G401.6 (cell line): ENCODE data around the gene PPP1R14C.

ENCODE experiments used
- FAIRE-seq: peaks from 2 replicates; lab custom pipeline; 2012; peaks lifted over from hg19 to GRCh38; lab: Jason Lieb, UNC

Gene PPP1R14C

DNA sequence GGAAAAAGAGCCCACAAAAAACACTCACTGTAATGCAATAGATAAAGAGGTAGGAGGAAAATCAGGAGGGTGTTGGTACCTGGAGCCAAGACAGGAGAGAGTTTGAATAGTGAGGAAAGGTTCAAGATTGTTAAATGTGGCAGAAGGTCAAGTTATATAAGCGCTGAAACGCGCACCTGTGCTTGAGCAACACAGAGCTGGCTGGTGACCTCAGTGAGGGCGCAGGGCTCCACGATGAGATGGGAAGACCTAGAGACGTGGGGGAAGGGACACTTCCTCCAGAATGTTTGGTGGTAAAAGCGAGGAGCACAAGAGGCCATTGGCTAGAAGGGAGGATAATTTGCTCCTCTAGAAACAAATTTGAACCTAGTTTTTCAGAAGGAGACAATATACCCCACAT lies 4.2 kb upstream of the PPP1R14C start:
- no peak for FAIRE-seq

DNA sequence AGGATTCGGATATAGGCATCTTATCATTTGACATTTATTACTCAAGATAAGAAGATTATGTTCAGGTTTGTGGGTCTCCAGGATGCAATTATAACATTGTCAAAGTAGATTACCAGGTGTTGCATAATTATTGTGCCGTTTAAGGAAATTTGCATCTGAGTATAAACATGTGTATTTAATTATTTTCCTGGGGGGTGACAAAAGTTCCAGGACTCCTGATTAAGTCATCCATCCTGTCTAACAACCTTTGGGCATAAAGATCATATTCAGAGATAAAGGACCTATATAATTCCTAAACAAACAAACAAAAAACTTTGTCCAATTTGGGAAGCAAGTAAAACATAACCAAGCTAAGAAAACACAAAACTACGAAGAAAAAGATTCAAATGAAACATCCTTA lies 3.3 kb upstream of the PPP1R14C start:
- FAIRE-seq: no peak

DNA sequence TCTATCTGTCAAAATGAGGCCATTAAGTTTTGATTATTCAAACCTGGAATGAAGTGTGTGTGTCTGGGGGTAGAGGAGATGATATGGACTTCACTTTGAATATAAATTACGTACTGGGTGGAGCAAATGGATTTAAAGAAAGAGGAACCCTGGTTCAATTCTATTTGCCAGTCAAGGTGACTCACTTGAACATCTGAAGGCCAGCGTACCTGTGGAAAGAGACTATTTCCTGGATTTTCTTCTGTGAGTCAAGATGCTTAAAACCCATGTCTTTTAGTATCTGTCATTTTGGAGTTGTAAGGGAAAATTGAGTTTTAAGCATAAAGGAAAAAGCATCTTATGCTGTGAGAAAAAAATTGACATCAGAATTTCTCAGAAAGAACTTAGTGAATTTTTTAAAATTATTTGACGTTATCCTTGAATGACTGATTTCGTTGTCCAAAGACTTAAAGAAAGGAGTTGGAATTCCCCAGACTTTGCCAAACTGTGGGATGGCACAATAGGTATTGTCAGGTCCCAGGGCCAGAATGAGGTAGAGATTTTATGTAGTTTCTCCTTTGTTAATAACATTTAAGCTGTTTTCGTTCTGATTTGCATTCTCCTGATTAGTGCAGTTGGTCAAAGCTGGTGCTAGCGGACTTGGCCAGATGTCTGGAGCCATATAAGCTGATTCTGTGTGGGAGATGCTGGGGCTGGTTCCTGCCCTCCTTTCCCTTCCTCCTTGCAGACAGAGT lies 2.4 kb upstream of the PPP1R14C start:
- no peak for FAIRE-seq

DNA sequence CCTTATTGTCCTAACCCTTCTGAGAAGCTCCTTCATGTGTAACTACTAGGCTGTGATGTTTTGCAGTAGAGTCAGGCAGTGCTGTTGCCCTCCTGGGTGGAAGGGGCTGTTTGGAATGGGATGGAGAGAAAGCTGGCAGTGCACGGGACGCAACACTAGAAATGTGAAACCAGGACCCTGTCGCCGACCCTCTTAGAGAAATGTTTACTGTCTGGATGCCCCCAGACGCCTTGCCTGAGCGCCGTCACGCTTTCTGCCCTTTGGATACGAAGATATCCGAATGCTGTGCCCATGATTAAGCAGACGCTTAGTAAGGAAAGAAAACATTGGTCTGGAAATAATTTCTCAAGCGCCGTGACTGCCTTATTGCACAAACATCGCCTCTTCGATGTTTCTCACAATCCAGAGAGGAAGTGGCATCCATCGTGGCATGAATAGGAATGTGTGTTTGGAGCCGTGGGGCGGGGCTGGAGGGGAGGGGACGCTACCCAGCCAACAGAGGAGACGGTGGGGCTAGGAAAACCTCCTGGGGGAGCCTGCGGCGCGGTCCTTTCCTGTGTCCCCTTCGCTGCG lies 661 bp upstream of the PPP1R14C start:
- FAIRE-seq: no peak

DNA sequence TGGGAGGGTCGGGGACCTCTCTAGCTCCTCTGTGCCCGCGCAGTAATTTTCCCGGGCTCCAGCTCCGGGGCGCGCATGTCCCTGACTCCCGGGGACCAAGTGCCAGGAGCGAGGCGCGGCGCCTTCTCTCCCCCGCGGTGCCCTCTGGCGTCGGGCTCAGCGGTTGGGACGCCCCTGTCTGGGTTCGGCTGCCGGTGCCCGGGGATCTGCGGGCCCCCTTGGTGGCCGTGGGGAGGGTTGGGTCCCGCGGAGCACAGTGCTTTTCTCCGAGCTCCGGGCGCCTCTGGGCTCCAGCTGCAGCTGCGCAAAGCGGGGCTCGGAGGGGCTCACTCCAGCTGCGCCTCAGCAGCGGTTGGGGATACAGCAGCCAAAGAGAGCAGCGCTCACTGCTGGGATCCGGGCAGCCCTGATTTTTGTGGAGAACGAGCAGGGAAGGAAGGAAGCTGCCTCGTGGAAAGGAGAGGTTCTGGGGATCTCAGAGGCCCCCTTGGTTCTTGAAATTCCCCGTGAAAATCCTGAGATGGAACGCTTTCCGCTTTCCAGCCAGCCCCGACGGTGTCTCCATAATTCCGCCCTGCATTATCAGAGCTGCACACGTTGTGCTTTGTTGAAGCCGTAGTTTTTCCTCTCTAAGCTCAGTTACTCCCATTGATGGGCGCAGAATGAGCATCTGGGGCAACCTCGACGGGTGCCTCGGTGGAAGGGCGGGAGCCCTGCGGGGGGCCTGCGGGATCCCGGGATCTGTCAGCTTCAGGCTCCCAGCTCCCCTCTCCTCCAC lies 861 bp downstream of the PPP1R14C start:
- no peak for FAIRE-seq

DNA sequence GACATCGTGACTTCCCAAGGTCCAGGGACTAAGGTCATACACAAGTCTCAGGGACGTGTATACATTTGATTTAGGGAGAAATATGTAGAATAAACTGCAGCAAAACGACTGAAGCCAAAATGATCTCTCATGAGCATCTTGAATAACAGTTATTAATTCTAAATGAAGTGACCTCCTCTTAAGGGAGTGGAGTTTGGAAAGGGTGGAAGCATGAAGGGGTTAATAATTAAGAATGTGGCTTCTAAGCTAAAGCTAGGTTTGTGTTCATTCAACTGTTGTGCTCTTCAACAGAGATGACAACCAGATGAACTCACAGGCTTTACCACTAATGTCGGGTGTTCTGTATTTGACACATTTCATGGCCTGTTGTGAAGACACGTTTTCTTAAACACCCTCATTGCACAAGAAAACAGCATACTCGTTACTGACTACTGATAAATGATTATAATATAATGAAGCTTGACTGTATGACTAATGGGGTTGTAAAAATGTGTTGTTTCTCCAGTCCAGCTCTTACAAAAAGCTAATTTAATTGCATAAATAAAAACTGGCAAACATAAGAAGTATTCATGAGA lies 1.5 kb downstream of the PPP1R14C start:
- no peak for FAIRE-seq

DNA sequence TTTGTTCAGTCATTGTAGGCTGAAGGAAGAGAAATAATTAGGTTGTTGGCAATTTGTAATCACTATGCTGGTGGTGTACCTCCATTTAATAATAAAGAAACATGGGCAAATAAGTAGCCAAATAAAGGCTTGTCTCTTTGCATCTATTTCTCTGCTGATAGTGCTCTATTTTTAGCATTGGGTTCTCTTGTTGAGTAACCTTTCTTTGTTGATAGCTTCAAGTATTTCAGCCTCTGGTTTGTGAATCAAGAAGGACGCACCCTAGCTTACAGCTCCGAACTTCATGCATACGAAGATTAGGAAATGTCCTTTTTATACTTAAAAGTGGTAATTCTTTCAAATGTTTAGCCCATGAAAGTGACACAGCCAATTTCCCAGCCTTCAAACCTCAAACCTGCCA lies 2.6 kb downstream of the PPP1R14C start:
- FAIRE-seq: no peak

DNA sequence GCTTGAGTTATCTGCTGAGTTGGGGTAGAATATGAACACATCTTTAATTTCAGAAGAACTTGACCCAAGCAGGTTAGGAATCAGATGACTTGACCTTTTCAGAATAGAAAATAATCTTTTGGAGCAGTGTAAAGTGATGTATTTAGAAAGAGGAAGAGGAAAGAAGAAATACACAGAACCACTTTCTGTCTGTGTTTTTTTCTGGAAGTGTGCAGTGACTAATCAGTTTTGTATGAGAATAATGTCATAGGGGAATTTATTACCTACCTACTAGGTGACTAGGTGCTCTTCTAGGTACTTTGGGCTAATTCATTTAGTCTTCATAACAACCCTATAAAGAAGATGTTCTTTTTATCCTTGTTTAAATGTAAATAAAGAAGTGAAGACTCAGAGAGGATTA lies 3.0 kb downstream of the PPP1R14C start:
- no peak for FAIRE-seq

DNA sequence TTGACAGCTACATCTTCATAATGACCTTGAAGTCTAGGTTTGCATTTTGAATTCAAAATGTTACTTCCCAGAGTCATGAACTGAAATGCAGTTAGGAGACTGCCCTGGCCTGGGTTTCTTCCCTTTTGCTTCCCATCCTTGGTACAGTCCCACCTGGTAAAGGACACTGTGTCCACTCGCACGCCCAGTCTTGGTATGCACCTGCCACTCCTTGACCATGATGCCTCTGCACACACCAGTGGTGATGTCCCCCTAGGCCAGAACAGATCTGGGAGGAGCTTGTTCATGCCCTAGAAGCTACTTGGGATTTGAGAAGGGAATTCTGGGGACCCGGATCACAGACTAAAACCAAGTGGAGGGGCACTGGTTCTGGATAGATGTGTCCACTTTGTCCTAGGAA lies 3.6 kb downstream of the PPP1R14C start:
- no peak for FAIRE-seq

DNA sequence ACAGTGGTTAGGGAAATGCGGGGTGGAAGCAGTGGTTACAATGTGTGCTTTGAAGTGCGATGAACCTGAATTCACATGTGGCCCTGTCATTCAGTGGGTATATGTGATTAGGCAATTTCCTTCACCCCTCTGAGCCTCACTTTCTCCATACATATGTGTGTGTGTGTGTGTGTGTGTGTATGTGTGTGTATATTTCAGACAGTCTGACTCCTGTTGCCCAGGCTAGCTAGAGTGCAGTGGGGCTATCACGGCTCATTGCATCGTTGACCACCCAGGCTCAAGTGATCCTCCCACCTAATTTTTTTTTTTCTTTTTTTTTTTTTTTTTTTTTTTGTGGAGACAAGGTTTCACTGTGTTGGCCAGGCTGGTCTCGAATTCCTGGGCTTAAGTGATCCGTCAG lies 6.3 kb downstream of the PPP1R14C start:
- no peak for FAIRE-seq

DNA sequence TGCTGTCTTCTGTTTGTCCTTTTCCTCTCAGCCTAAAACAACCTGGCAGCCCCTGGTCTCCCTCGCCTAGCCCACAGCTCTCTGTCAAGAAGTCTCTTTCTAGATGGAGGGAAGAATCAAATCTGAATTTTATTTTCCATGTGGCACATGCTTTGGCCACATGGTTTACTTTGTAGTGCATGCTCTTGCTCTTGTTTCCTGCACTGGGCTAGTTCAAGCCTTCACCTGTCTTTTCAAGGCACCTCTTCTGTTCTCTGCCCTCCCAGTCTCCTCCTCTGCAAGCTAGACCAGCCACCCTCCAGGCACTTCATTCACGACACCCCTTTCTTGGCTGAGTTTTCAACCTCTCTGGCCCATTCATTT lies 7.6 kb downstream of the PPP1R14C start:
- no peak for FAIRE-seq

DNA sequence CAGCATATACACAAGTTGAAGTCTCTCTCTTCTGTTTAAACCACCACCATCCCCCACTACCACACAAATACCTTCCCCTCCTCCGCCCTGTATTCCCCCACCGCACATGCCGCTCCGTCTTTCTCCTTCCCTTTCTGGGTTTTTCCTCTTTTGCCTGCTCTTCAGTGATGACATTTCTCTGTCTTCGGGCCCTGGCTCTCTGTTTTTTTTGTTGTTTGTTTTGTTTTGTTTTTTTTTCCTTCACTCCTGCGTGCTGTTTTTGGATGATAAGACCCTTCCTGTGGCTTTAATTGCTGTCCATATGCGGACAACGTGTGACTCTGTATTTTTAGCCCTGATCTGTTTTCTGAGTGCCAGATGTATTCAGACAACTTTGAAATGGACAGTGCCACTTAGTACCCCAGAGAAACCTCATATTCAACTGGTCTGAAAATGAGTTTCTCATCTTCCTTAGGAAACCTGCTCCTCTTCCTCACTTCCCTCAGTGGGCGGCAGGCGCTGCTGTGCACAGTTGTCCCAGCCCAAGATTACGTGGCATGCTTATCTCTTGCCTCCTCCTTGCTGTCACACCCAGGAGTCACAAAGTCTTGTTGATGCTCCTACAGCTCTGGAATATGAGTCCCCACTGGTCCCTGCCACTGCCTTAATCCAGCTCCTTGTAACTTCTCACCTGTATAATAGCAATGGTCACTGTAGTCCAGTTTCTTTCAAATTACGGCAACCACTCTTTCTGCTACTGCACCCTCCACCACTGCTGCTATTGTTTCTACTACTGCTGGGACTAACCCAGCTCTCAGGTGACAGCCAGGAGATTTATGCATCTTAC lies 8.2 kb downstream of the PPP1R14C start:
- FAIRE-seq: no peak

DNA sequence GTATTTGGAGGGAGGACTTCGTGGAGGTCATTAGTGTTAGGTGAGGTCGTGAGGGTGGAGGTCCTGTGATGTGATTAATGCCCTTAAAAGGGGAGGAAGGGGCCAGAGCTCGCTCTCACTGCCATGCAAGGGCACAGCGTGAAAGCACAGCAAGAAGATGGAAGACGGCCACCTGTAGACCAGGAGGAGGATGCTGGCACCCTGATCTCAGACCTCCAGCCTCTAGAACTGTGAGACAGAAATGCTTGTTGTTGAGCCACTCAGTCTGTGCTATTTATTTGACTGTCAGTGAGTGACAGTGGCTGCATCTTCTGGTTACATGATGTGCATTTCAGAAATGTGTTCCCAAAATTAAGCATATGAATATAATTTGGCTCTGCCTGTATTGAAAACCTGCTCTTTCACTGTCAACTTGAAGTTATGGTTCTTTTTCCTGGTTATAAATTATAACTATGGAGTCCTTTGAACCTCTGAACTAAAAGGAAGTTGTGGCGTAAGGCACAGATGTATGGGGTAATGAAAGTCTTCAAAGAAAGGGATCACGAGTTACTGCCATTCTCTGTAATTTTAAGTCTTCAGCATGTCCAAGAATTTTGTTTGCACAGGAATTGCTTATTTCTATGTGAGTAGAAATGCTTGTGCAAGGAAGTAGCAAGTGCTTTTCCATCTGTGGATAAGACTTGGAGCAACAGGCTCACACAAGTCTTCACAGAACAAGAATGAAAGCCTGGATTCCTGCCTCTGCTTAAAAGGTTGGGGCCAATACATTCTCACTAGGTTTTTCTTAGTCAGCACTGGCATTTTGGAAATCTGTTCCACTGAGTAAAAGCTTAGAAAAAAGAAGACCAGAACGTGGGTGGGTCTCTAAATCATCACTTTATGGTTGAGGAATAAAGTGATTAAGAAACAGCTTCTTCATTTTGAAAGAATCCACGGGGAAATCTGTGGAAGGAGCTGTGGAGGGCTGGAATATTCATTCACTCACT lies 10.3 kb downstream of the PPP1R14C start:
- FAIRE-seq: no peak

DNA sequence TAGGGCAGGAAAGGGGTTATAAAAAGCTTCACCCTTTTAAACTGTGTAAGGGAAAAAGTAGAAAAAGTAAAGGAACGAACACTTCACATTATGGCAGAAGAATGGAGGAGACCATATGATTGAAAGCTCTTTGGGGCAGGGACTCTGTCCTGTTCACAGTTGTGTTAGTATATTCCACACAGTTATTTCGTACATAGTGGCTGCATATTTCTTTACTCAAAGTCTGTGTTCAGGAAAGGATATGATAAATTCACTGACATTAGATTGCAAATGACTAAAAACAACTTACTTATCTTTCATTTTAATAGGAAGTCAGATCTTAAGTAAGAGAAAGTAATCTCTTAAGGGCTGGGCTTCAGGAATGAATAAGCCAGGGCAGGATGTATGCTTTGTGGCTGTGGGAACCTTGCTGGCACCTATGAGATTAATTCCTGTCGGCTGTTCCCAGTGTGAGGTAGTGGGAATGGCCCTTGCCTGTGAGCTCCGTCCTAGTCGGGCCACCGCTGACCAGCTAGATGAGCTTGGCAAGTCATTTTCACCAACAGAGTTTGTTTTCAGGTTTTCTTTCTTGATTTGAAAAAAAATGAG lies 11.2 kb downstream of the PPP1R14C start:
- FAIRE-seq: no peak

DNA sequence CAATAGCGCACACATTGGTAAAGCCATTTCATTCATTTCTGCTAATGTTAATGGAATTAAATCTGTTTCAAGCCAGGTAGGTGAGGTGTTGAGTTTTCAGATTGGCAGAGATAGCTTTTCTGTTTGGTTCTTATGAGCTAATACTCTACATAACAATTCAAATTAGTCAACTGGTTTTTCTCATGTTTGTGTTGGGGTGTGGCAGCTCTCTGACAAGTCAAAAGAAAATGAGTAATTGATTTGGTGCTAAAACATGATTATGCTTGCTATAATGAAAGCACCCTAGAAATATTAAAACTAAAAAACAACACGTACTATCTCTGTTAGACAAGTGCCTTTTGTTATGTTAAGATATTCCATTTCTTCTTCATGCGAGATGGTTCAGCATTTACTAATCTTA lies 13.6 kb downstream of the PPP1R14C start:
- no peak for FAIRE-seq

DNA sequence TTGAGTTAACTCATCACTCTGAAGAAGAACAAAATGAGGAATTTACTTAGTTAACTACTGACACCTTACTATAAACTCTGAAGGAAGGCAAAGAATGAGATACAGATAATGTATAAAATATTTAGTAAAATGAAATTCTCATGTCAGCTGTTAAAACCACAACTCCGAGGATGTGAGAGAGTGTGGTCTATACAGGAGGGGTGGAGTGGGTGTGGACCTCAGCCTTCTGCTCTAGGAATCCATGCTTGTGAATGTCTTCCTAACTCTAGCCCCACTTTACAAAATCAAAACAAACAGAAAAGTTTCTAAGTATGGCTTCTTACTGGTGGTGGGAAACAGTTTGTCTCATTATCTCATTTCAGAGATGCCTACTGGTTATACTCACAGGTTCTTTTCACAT lies 14.2 kb downstream of the PPP1R14C start:
- FAIRE-seq: no peak

DNA sequence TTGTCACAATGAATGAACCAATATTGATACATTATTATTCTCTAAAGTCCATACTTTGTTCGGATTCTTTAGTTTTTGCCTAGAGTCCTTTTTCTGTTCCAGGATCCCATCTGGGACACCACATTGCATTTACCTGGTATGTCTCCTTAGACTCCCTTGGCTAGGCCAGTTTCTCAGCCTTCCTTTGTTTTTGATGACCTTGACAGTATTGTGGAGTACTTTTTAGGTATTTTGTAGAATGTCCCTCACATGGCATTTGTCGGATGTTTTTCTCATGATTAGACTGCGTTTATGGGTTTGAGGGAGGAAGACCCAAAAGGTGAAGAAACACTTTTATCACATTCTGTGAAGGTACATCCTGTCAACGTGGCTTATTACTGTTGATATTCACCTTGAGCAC lies 16.9 kb downstream of the PPP1R14C start:
- no peak for FAIRE-seq

DNA sequence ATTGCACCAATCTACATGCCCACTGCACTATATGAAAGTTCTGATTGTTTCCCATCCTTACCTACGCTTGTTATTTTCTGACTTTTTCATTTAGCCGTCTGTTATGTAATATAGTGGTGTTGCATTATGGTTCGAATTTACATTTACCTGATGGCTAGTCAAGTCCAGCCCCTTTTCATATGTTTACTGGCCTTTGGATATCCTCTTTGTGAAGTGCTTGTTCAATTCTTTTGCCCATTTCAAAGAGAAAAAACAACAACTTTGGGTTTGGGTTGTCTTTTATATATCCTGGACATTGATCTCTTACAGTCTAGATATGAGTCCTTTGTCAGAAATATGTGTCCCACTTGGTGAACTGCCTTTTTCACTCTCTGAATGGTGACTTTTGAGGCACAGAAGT lies 21.1 kb downstream of the PPP1R14C start:
- FAIRE-seq: no peak

DNA sequence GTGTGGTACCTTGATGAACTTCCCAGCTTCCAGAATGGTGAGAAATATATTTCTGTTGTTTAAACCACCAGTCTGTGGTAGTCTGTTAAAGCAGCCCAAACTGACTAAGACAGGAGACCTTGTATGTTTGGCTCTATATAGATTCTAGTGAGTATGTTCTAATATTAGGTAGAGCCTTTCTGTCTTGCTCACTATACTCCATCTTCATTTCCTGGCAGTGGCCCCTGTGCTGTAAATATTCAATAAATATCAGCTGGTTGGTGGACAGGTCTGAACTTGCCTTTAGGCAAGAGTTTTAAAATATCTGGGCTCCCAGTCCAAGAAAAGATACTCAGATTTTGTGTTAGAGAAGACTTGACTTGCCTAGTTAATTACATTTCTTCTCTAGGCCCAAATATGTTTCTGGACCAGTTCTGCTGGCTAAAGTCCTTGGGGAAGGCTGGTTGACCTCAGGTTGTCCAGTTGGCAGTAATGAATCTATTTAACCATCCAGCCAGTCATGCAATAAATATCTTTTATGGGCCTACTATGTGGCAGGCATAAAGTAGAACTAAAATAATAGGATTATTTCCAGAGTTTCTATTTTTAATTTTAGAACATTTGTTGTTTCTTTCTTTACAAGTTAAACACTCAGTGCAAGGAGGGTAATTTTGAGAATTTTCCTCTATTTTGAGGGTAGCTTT lies 22.3 kb downstream of the PPP1R14C start:
- no peak for FAIRE-seq

DNA sequence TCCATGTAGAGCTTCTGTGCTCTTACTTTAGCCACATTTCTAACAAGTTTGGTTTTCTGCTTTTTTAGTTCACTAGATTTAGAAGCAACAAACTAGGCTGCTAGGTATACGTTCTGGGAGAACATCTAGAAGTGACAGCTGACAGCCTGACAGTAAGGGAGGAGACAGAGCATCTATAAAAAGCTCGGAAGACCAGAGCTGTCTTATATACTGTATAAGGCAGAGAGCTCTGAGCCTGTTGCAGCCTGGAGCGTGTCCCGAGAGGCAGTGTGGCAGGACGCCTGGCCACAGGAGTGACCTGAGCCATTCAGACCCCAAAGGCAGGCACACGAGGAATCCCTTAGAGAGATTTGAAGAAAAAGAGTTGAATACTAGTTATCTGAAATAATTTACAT lies 24.6 kb downstream of the PPP1R14C start:
- FAIRE-seq: no peak
